Gastrocnemius medialis (tissue), 4 donors: Measurements from ENCODE around the gene USHBP1. TPM values are rescaled to one million over a fixed set of nuclear protein-coding genes. Genes with fewer than 3 reads are reported as not detected.

Experiments
- ATAC-seq, 2 donors: fragments of 150-250 bp; one replicate each; pipeline ENCODE4 v1.9.1; 2016
- DNase-seq, 2 donors: peaks; one replicate each; pipeline ENCODE4 v3.0.0-alpha.2; 2019
- H3K27ac ChIP-seq, 4 donors: fragments of 200-600 bp; sonication (generic); 1 replicate in 1 of 4; 2 replicates in 3 of 4; pipeline ENCODE4 v1.5.1; 2016 to 2018; ENCODE audit warnings: mild to moderate bottlenecking in 2 of 4, moderate library complexity in 1 of 4
- H3K27me3 ChIP-seq, 3 donors: fragments of 200-600 bp; sonication (generic) in 2 of 3; 1 replicate in 1 of 3; 2 replicates in 2 of 3; pipeline versions ENCODE4 v1.5.1 to v1.6.0; 2016 to 2019; ENCODE audit warnings: mild to moderate bottlenecking in 1 of 3, moderate library complexity in 1 of 3
- H3K36me3 ChIP-seq, 2 donors: fragments of 200-600 bp; sonication (generic) in 1 of 2; one replicate each; pipeline ENCODE4 v1.5.1; 2017 to 2018
- H3K4me1 ChIP-seq, 2 donors: fragments of 200-600 bp; sonication (generic) in 1 of 2; one replicate each; pipeline ENCODE4 v1.5.1; 2016 to 2017; ENCODE audit warnings: mild to moderate bottlenecking in 2 of 2
- H3K4me3 ChIP-seq, 4 donors: fragments of 200-600 bp; sonication (generic) in 3 of 4; 1 replicate in 1 of 4; 2 replicates in 3 of 4; pipeline ENCODE4 v1.5.1; 2016 to 2019; ENCODE audit warnings: mild to moderate bottlenecking in 2 of 4
- H3K9me3 ChIP-seq, 3 donors: fragments of 200-600 bp; sonication (generic) in 2 of 3; 1 replicate in 1 of 3; 2 replicates in 2 of 3; pipeline ENCODE4 v1.5.1; 2016 to 2019
- CTCF ChIP-seq, 5 experiments: fragments of 450-650 bp in 3 of 5; fragments of 200-600 bp in 2 of 5; sonication (generic) in 2 of 5; IDR thresholded peaks in 4 of 5; conservative IDR thresholded peaks in 1 of 5; 1 replicate in 4 of 5; 2 replicates in 1 of 5; pipeline ENCODE4 v1.5.1; 2016 to 2019; ENCODE audit warnings: antibody characterized with exemption in 5 of 5, mild to moderate bottlenecking in 3 of 5, moderate library complexity in 3 of 5
- POLR2A ChIP-seq, 2 donors: fragments of 450-650 bp; IDR thresholded peaks; one replicate each; pipeline ENCODE4 v1.6.1; 2017; ENCODE audit warnings: antibody characterized with exemption in 2 of 2, mild to moderate bottlenecking in 2 of 2, moderate library complexity in 2 of 2
- in situ Hi-C, 4 donors: fragments of 200-750 bp; cut with MboI; loops; one replicate each; pipeline versions ENCODE4 v1.15.0 to v1.8.0; 2017; ENCODE audit warnings: low sequenced_read_pairs in 4 of 4
- intact Hi-C: fragments of 100-400 bp; cut with DNase I; formaldehyde crosslinking; loops from one replicate; pipeline ENCODE4 v1.15.1; 2023; ENCODE audit warnings: low total_unique reads
- total RNA-seq, 4 donors: library from RNA; depleted of rRNA; stranded (reverse); fragments of >200 nt; gene quantifications; one replicate each; pipeline versions ENCODE4 v1.1.0 to v1.2.3, GENCODE V29; 2016

The USHBP1 gene
- total RNA-seq, 4 donors from 2014 or later: 2.6 to 7.1 (median 4.1) TPM

- Histone ChIP-seq H3K4me3 (no peak overlapping the region), H3K27ac (no peak overlapping the region), H3K4me1 (peaks cover 4 to 7% of the 10 kb centered on the region in 2 donors), H3K9me3 (no peaks in the 10 kb centered on the region), H3K27me3 (no peaks in the 10 kb centered on the region), H3K36me3 (peaks cover 0 to 16% of the 10 kb centered on the region in 2 donors)
- in situ Hi-C loops (no loop called here), intact Hi-C loops (no loop called here)
- TF ChIP-seq POLR2A (IDR thresholded peaks at IDR 0.05) (no peak), CTCF (IDR thresholded peaks at IDR 0.05 in 4 of 5, conservative IDR thresholded peaks at IDR 0.05 in 1 of 5) (no peak)
- ATAC-seq (no peak), DNase-seq (no peak)
Observed at GRCh38 chr19:17220207-17220758, 44.3 kb downstream of the USHBP1 start.

GRCh38 chr19:17219286-17219685 lies 45.3 kb downstream of the USHBP1 start:
- Histone ChIP-seq H3K36me3 (peaks cover 0 to 16% of the 10 kb centered on the region in 2 donors), H3K27ac (no peak overlapping the region), H3K4me1 (peaks cover 9 to 14% of the 10 kb centered on the region in 2 donors), H3K27me3 (no peaks in the 10 kb centered on the region), H3K4me3 (no peak overlapping the region), H3K9me3 (no peaks in the 10 kb centered on the region)
- intact Hi-C loops (loop anchor here (10.0 kb wide), 1 partner anchor 716 kb away; the partner anchor contains the start of gene CCDC124), in situ Hi-C loops (no loop called here)
- ATAC-seq (no peak), DNase-seq (no peak)
- TF ChIP-seq POLR2A (IDR thresholded peaks at IDR 0.05) (no peak), CTCF (IDR thresholded peaks at IDR 0.05 in 4 of 5, conservative IDR thresholded peaks at IDR 0.05 in 1 of 5) (no peak)

- in situ Hi-C loops: no loop called here
- H3K36me3 ChIP-seq: peaks cover 0 to 16% of the 10 kb centered on the region in 2 donors
Observed at GRCh38 chr19:17216058-17216670, 48.4 kb downstream of the USHBP1 start.

GRCh38 chr19:17215127-17215971 lies 49.2 kb downstream of the USHBP1 start, which contains the start of gene USE1:
Gene USE1, plus strand, starts transcription at chr19:17215357. Its CDS starts 49 bp downstream, at chr19:17215406.
- Histone ChIP-seq H3K4me1 (peaks cover 9 to 14% of the 10 kb centered on the region in 2 donors), H3K27me3 (no peaks in the 10 kb centered on the region), H3K9me3 (no peaks in the 10 kb centered on the region), H3K4me3 (peak within 1 kb of the TSS; percentile 81 to 88 (median 84)), H3K36me3 (peaks cover 0 to 19% of the 10 kb centered on the region in 2 donors), H3K27ac (peak within 1 kb of the TSS; percentile 85 to 91 (median 89))
- in situ Hi-C loops: no loop called here
- ATAC-seq: peak; percentile 98 to 99
- DNase-seq: peak; percentile 86 to 89
- intact Hi-C loops: loop anchor here (1.0 to 10.0 kb wide), 6 partner anchors 11 to 719 kb away; partner anchors contain the start of genes ABHD8, BABAM1, CCDC124 and GTPBP3
- no peak for TF ChIP-seq CTCF (IDR thresholded peaks at IDR 0.05 in 4 of 5, conservative IDR thresholded peaks at IDR 0.05 in 1 of 5)
- peak in 1 of 2 donors; percentile 31 for TF ChIP-seq POLR2A (IDR thresholded peaks at IDR 0.05)

More at GRCh38 chr19:17216058-17216670, 48.4 kb downstream of the USHBP1 start:
- no peak for DNase-seq
- TF ChIP-seq POLR2A (IDR thresholded peaks at IDR 0.05) (no peak), CTCF (IDR thresholded peaks at IDR 0.05 in 4 of 5, conservative IDR thresholded peaks at IDR 0.05 in 1 of 5) (no peak)
- peak overlapping the region; percentile 81 to 88 (median 84) for H3K4me3 ChIP-seq
- H3K9me3 ChIP-seq: no peaks in the 10 kb centered on the region
- H3K27me3 ChIP-seq: no peaks in the 10 kb centered on the region
- no peak for ATAC-seq
- peaks cover 9 to 14% of the 10 kb centered on the region in 2 donors for H3K4me1 ChIP-seq
- intact Hi-C loops: loop anchor here (10.0 kb wide), 1 partner anchor 719 kb away; the partner anchor contains the start of gene CCDC124
- H3K27ac ChIP-seq: peak overlapping the region in 3 of 4 donors; percentile 85 to 91 (median 89)
